Calu3 (cell line): ENCODE measurements around the gene RHOH. TPM values are rescaled to one million over a fixed set of nuclear protein-coding genes. Genes with fewer than 3 reads are reported as not detected.
"Not testable (repeated sequence)": the region's sequence is repeated elsewhere in the genome, so short reads cannot be mapped to it uniquely, and the experiment has no call there.

ENCODE experiments used
- Bru-seq: library from RNA; stranded (reverse); fragments of 400-500 nt; gene quantifications from one replicate; lab custom pipeline; 2021; lab: Mats Ljungman, UMichigan
- BruChase-seq, 2 experiments: library from RNA; stranded (reverse); fragments of 400-500 nt; gene quantifications; one replicate each; lab custom pipeline; 2021; lab: Mats Ljungman, UMichigan
- BruUV-seq: library from RNA; stranded (reverse); fragments of 400-500 nt; replicated peaks from 2 replicates; lab custom pipeline; 2021; lab: Mats Ljungman, UMichigan
- CTCF ChIA-PET: fragments of 300-600 bp; sonication (Branson Sonifier 250); formaldehyde crosslinking; loops from one replicate; lab custom pipeline; 2022; ENCODE audit warnings: antibody characterized with exemption; lab: Charles Lee
- DNase-seq: peaks from one replicate; pipeline ENCODE4 v3.0.0; 2022
- H3K27ac Mint-ChIP-seq: one replicate; pipeline ENCODE4 v1.8.0; 2022; ENCODE audit warnings: mixed read lengths; ENCODE audit not compliant: unreplicated experiment
- H3K27me3 Mint-ChIP-seq: one replicate; pipeline ENCODE4 v1.8.0; 2022; ENCODE audit warnings: mixed read lengths; ENCODE audit not compliant: unreplicated experiment
- H3K36me3 Mint-ChIP-seq: one replicate; pipeline ENCODE4 v1.8.0; 2022; ENCODE audit warnings: mild to moderate bottlenecking, moderate library complexity, mixed read lengths; ENCODE audit not compliant: insufficient read depth, unreplicated experiment
- H3K4me1 Mint-ChIP-seq: one replicate; pipeline ENCODE4 v1.8.0; 2022; ENCODE audit warnings: mild to moderate bottlenecking, low read depth, mixed read lengths; ENCODE audit not compliant: unreplicated experiment
- H3K4me3 Mint-ChIP-seq: one replicate; pipeline ENCODE4 v1.8.0; 2022; ENCODE audit warnings: mild to moderate bottlenecking, low read depth, moderate library complexity, mixed read lengths; ENCODE audit not compliant: unreplicated experiment
- H3K9me3 Mint-ChIP-seq: one replicate; pipeline ENCODE4 v1.8.0; 2022; ENCODE audit warnings: low read depth, mixed read lengths; ENCODE audit not compliant: unreplicated experiment
- intact Hi-C: fragments of 100-400 bp; cut with micrococcal nuclease; formaldehyde crosslinking; loops from one replicate; pipeline ENCODE4 v1.10.0; 2022; ENCODE audit not compliant: unreplicated experiment
- long read RNA-seq: library from polyadenylated mRNA; stranded (forward); transcript quantifications from one replicate; pipeline ENCODE4 v2.0.0, GENCODE V29; 2022
- total RNA-seq: library from RNA; stranded (reverse); gene quantifications from 2 replicates; pipeline ENCODE4 v1.2.3, GENCODE V29; 2022
- TF ChIP-seq, protein P1 (sequence below): fragments of 200-600 bp; IDR thresholded peaks from one replicate; pipeline ENCODE4 v1.8.0; 2022; ENCODE audit warnings: antibody characterized with exemption; ENCODE audit not compliant: unreplicated experiment

The RHOH gene, protein sequence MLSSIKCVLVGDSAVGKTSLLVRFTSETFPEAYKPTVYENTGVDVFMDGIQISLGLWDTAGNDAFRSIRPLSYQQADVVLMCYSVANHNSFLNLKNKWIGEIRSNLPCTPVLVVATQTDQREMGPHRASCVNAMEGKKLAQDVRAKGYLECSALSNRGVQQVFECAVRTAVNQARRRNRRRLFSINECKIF
- not detected in 2 replicates for total RNA-seq
- percentile 14 among the genes with signal in this experiment for Bru-seq, nascent RNA
- percentile 22 among the genes with signal in this experiment for BruChase-seq, experiment 1, labeled RNA remaining after a 6-hour chase
- percentile 16 among the genes with signal in this experiment for BruChase-seq, experiment 2, labeled RNA remaining after a 2-hour chase
- long read RNA-seq: 0 reads

DNA sequence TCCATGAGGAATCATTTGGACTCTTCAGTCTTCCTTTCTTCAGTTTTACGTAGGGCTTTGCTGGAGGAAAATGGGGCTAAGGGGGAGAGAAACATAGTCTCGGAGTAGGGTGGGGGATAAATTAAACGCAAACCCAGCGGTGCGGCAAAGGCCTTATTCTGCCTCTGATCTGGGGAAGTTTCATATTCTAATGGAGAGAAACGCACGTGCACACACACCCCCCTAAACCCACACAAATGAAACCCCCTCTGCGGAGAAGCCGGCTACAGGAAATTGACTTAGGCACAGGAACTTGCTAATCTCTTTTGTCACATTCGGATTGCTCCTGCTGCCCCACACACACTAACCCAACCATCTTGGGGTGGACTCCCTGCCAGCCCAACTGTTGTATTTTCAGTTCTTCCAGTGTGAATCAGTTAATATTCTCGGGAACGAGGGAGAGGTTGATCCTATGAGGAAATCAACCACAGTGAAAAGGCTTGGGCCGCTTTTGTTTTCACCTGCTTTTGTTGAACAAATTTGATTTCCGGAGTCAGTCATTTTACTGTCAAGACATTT is at the start of gene RHOH:
Gene RHOH, plus strand, starts transcription at position 308 of the 558 bp plus-strand sequence. CDS start 46,356 bp downstream, outside the sequence.
- no peaks in the 10 kb centered on the region for H3K27me3 Mint-ChIP-seq
- H3K4me1 Mint-ChIP-seq: peaks cover 2% of the 10 kb centered on the region
- intact Hi-C loops: no loop called here
- DNase-seq: no peak
- BruUV-seq: no TSS peak
- H3K9me3 Mint-ChIP-seq: no peaks in the 10 kb centered on the region
- no peak within 1 kb of the TSS for H3K27ac Mint-ChIP-seq
- TF ChIP-seq, protein P1, sequence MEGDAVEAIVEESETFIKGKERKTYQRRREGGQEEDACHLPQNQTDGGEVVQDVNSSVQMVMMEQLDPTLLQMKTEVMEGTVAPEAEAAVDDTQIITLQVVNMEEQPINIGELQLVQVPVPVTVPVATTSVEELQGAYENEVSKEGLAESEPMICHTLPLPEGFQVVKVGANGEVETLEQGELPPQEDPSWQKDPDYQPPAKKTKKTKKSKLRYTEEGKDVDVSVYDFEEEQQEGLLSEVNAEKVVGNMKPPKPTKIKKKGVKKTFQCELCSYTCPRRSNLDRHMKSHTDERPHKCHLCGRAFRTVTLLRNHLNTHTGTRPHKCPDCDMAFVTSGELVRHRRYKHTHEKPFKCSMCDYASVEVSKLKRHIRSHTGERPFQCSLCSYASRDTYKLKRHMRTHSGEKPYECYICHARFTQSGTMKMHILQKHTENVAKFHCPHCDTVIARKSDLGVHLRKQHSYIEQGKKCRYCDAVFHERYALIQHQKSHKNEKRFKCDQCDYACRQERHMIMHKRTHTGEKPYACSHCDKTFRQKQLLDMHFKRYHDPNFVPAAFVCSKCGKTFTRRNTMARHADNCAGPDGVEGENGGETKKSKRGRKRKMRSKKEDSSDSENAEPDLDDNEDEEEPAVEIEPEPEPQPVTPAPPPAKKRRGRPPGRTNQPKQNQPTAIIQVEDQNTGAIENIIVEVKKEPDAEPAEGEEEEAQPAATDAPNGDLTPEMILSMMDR: no peak
- CTCF ChIA-PET: interaction anchor here (0.6 kb wide), 1 partner anchor 530 kb away, joined by 5 read pairs; no protein-coding TSS in a partner anchor
- H3K36me3 Mint-ChIP-seq: no peaks in the 10 kb centered on the region
- no peak within 1 kb of the TSS for H3K4me3 Mint-ChIP-seq

DNA sequence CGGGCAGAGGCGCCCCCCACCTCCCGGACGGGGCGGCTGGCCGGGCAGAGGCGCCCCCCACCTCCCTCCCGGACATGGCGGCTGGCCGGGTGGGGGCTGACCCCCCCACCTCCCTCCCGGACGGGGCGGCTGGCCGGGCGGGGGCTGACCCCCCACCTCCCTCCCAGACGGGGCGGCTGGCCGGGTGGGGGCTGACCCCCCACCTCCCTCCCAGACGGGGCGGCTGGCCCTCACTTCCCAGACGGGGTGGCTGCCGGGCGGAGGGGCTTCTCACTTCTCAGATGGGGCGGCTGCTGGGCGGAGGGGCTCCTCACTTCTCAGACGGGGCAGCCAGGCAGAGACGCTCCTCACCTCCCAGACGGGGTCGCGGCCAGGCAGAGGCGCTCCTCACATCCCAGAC is 49.3 kb upstream of the RHOH start:
- H3K27ac Mint-ChIP-seq, BruUV-seq, CTCF ChIA-PET, H3K9me3 Mint-ChIP-seq, H3K36me3 Mint-ChIP-seq, intact Hi-C loops, H3K27me3 Mint-ChIP-seq, H3K4me1 Mint-ChIP-seq, DNase-seq, H3K4me3 Mint-ChIP-seq: not testable (repeated sequence)

DNA sequence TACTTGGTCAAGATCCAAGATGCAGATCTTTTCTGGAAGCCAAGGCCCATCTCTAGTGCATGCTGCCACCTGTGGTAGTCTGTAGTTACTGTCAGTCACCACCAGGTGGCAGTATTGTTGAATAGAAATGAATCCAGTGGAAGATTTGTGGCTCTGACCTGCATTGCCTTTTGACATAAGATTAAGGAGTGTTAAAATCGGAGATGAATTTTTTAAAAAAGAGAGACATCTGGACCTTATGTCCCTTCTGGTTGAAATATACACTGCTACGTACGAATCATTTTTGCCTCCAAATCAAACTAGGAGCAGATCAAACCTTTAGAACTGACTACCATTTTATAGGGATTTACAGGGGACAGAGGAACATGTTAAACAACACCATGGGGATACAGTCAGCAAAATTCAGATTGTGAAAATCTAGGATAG is 46.9 kb upstream of the RHOH start:
- H3K36me3 Mint-ChIP-seq: no peaks in the 10 kb centered on the region
- H3K4me1 Mint-ChIP-seq: no peaks in the 10 kb centered on the region
- no peaks in the 10 kb centered on the region for H3K27me3 Mint-ChIP-seq
- no peak overlapping the region for H3K27ac Mint-ChIP-seq
- peak; percentile 57 for DNase-seq
- intact Hi-C loops: loop anchor here (1.0 kb wide), 1 partner anchor 159 kb away; no protein-coding TSS in a partner anchor
- TF ChIP-seq, protein P1: peak; percentile 72
- no peak overlapping the region for H3K4me3 Mint-ChIP-seq
- no peaks in the 10 kb centered on the region for H3K9me3 Mint-ChIP-seq
- CTCF ChIA-PET: interaction anchor here (0.6 to 0.7 kb wide), 4 partner anchors 59 to 175 kb away, joined by 3 to 8 read pairs (median 3); no protein-coding TSS in a partner anchor
- no TSS peak for BruUV-seq

DNA sequence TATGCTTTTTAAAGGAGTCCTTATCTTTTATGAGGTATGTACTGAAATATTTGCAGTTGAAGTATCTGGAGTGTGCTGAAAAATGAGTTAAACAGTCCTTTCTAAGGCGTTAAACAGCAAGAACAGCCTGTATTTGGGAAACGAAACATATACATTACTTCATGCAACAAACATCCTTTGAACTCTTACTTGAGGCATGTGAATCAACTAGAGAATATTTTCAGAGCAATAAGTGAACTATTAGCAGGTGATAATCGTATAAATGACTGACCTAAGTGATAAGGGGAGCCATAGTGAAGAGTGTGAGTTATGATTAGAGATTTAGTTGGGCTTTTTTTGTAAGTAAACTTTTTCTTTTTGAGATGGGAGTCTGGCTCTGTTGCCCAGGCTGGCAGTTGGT is 45.9 kb upstream of the RHOH start:
- Mint-ChIP-seq H3K27ac (no peak overlapping the region), H3K9me3 (no peaks in the 10 kb centered on the region), H3K4me3 (no peak overlapping the region), H3K27me3 (no peaks in the 10 kb centered on the region), H3K4me1 (no peaks in the 10 kb centered on the region), H3K36me3 (no peaks in the 10 kb centered on the region)
- CTCF ChIA-PET: no interaction called here
- no peak for DNase-seq
- intact Hi-C loops: loop anchor here (1.0 kb wide), 1 partner anchor 158 kb away; no protein-coding TSS in a partner anchor
- TF ChIP-seq, protein P1: no peak
- BruUV-seq: no TSS peak
